GM18870 (cell line): ENCODE results near the gene CLIP3.

ENCODE experiments used
- ATAC-seq: cut with Tn5 transposase; IDR thresholded peaks from one replicate; pipeline ENCODE4 v1.9.1; 2021; ENCODE audit warnings: moderate library complexity; ENCODE audit not compliant: unreplicated experiment

The CLIP3 gene

DNA sequence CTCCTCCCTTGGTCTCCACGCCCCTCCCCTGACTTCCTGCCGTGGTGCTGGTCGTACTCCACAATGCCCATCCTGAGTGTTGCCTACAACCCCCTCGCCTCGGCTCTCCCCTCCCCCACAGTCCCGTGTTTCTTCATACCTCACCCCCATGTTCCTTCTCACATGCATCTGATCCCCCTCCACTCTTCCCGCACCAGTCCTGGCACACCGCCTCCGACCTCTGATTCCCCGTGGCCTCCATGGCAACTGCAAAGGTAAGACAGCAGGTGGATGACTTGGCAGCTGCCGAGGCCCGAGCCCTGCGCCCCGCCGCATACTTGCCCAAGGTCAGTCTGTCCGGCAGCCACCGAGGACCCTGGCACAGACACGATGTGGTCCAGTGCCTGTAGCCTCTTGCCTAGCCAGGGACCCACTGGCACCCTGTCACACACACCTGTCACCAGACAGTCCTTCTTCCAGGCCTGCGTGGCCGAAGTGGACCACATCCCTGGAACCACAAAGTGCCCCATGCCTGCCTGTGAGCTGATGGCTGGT, 53.8 kb downstream of the CLIP3 start:
- no peak for ATAC-seq

GRCh38 chr19:35978271-35978670, 54.4 kb downstream of the CLIP3 start:
- no peak for ATAC-seq

- ATAC-seq = no peak
Measured at GRCh38 chr19:35977446-35978222, 55.0 kb downstream of the CLIP3 start.

GRCh38 chr19:35975608-35976214, 57.0 kb downstream of the CLIP3 start:
- no peak for ATAC-seq

DNA sequence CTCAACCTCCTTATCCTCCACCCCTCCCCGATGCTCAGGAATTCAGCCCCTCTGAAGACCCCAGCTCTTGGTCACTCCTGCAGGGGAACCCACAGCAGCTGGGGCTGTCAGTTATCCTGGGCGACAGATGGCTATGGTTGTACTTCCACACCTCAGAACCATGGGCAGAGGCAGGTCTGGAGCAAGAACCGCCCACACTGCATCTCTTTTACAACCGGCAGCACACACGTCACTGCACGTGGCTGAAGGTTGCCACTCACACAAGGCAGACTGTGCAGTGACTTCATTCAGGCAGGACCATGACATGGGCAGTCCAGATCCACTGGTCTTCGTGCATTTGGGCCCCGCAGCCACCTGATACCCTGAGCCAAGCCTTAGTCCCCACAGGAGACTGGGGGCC, 59.2 kb downstream of the CLIP3 start:
- no peak for ATAC-seq

- no peak for ATAC-seq
Measured at GRCh38 chr19:35966771-35967170, 65.9 kb downstream of the CLIP3 start.
